Fibroblast of the aortic adventitia (primary cell): ENCODE results near the gene CYP26B1. TPM values are rescaled to one million over a fixed set of nuclear protein-coding genes. Genes with fewer than 3 reads are reported as not detected.

Source experiments
- DNase-seq: peaks from one replicate; pipeline ENCODE4 v3.0.0-alpha.2; 2010; ENCODE audit warnings: low read depth
- H3K4me3 ChIP-seq: 2 replicates; pipeline ENCODE4 v1.5.1; 2011; ENCODE audit warnings: low read depth, mild to moderate bottlenecking, control low read depth, low read length, moderate library complexity
- CTCF ChIP-seq: IDR thresholded peaks from 2 replicates; pipeline ENCODE4 v1.5.1; 2011; ENCODE audit warnings: mild to moderate bottlenecking, low read length, control low read depth, inconsistent platforms; ENCODE audit not compliant: insufficient read depth
- total RNA-seq: library from RNA; depleted of rRNA; stranded (reverse); fragments of >200 nt; gene quantifications from 2 replicates; pipeline ENCODE4 v1.2.3, GENCODE V29; 2012; ENCODE audit warnings: low replicate concordance

CYP26B1 gene
- total RNA-seq, 1 donor, result 2.5 TPM

DNA sequence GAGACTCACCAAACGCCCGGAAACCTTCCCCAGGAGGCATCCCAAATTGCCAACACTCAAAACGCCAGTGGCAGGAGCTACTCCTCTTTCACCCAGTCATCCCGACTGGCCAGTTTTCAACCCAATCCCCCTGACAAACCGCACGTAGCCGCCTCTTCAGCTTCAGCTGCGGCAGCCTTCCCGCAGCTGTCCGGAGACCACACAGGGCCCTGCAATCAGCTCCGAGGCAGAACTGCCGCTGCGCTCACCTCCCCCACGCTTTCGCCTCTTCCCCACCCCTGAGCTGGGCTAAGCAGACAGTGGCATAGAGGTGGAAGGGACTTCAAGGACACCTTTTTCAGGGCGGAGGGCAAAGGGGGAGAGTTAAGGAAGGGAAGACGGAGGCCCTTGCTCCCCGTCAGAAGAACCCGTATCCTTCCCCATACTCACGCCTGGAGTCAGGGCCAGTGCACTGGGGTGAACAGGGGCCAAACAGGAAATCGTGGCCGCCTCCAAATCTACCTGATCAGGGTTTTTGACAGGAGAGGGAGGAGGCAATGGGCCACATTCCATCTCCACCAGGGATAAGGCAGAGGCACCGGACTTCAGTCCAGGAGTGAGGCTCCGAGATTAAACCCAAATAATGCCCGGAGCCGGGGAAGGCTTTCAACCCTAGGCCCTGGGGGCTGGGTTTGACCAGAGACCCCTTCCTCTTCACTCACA is 16.9 kb downstream of the CYP26B1 start:
- no peak for TF ChIP-seq CTCF
- no peak overlapping the region for H3K4me3 ChIP-seq
- no peak for DNase-seq

DNA sequence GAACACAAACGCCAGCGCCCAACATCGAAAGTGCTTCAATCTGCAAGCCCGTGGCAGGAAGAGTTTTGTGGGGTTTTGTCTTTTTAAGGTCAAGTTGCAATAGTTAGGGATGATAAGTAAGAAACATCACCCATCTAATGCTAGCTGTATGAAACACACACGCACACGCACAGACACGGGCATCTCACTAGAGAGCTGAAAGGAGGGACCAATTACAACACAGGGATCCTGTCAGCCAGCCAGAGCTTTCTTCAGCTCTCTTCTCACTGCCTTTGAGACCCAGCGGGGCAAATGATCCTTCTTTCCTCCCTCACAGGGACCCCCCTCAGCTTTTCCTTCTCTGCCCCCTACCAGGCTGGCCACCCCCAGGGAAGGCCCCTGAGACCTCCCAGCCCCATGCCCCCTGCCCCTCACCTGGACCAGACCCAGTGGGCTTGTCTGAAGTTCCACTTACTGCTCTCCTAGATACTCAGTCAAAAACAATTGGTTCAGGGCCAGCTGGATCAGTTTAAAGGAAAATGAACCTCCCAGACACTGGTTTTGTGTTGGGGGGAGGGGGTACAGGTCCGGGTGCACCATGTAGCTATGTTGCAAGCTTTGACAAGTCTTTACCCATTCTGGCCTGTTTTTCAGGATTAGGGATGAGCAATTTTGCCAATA is 17.9 kb downstream of the CYP26B1 start:
- H3K4me3 ChIP-seq, result no peak overlapping the region
- DNase-seq, result no peak
- TF ChIP-seq CTCF, result no peak

- DNase-seq, result no peak
- TF ChIP-seq CTCF, result no peak
- H3K4me3 ChIP-seq, result no peak overlapping the region
Measured at GRCh38 chr2:72128843-72129227, 18.8 kb downstream of the CYP26B1 start.

DNA sequence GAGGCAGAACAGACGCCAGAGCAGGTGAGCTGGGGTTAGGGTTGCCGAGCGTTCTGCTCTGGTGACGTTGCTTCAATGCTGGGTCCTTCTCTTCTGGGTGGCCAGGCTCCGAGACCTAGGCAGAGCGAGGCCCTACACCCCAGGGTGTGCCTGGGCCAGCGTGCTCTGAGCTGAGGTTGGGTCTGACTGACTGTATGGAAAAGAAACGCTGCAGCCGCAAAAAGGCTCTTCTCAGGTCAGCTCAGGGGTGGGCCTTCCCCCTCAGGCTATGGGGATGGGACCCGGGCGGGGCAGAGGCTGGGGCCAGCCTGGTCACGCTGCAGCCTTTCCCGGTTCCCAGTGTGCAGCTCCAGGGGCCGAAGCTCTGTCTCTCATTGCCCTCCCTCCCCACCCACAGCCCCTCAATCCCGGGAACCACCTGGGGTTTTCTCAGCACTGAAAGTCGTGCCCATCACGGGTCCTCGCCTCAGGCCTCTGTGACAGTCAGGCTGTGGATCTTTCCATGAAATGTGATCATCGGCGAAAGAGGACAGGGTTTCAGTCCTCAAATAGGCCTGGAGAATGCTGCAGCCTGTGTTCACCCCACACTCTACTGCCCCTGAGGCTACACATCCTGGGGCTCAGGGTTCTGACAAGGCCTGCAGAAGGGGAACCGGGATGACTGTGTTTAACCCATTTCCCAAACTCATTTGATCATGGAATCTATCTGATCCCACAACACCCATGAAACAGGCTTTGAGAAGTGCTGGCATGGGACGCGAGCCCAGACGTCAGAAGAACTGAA is 19.4 kb downstream of the CYP26B1 start:
- H3K4me3 ChIP-seq, result no peak overlapping the region
- no peak for TF ChIP-seq CTCF
- no peak for DNase-seq

- DNase-seq, result no peak
- no peak for TF ChIP-seq CTCF
- H3K4me3 ChIP-seq, result no peak overlapping the region
Measured at GRCh38 chr2:72127401-72128058, 20.1 kb downstream of the CYP26B1 start.

DNA sequence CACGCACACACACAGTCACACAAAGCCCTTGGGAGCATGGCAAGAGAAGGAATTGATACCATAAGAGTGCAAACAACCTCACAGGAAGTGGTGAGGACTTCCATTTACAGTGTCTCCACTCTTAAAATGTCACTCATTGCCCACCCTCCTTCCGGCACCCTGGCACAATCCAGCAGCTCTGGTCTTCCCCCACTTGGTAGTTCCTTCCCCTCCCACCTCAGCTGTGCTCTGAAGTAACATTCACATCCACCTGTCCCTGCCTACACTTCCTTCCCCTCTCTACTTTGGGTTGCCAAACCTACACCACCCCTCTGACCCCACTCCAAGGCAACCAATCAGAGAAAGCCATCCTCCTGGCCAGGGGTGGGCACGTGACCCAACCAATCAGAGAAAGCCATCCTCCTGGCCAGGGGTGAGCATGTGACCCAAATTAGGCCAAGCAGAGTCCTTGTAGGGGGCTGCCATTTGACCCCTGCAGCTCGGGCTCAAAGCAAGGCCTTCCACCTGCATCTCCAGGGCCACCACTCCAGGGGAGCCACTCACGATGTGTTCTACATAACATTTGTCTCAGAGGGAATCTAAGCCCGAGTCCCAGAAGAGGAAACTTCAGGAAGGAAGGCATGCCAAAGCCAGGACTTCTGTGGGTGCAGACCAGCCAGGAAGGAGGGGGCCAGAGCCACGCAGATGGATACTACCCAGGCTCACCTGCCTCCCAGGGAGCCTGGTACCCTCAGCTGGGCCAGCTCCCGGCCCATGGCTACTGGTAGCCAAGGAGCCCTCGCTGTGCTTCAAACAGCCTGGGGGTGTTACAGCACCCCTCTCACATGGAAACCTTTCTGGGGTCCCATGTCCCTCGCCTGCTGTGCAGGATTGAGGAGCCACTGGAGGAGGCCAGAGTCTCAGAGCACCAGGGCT is 21.2 kb downstream of the CYP26B1 start:
- H3K4me3 ChIP-seq, result no peak overlapping the region
- no peak for TF ChIP-seq CTCF
- DNase-seq, result no peak
